RWPE1 (cell line): ENCODE data around the gene GMPPB.

Experiments
- CTCF ChIA-PET: fragments of 350-600 bp; sonication (Branson Sonifier 250); formaldehyde crosslinking; extraction: SDS; loops from one replicate; lab custom pipeline; 2021; lab: Yijun Ruan, JAX
- POLR2A ChIA-PET: fragments of 400-600 bp; formaldehyde crosslinking; extraction: SDS; loops from one replicate; lab custom pipeline; 2020; ENCODE audit warnings: antibody characterized with exemption; ENCODE audit not compliant: low non-redundant PET; lab: Yijun Ruan, JAX
- DNase-seq: peaks from one replicate; pipeline ENCODE4 v3.0.0; 2012; ENCODE audit warnings: low spot score
- H3K27ac ChIP-seq: fragments of 450-650 bp; 2 replicates; pipeline ENCODE4 v1.5.1; 2017
- TF ChIP-seq, protein P1 (sequence below): fragments of 450-650 bp; conservative IDR thresholded peaks from 2 replicates; pipeline ENCODE4 v1.5.1; 2017; ENCODE audit warnings: low read depth, mild to moderate bottlenecking

GMPPB gene

DNA sequence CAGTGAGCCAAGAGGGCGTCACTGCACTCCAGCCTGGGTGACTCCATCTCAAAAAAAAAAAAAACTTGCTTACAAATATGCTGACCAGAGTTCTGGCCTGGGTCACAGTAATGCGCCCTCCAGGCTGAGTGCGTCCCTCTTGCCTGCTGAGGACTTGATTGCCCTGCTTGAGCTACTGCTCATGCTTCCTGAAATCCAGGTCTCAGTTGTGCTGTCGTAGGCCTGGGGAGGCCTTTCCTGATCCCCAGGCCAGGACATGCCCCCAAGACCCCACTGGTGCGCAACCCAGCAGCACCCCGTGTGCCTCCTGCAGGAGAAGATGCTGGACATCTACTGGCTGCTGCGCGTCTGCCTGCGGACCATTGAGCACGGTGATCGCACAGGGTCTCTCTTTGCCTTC is 11.6 kb downstream of the GMPPB start:
- TF ChIP-seq, protein P1, sequence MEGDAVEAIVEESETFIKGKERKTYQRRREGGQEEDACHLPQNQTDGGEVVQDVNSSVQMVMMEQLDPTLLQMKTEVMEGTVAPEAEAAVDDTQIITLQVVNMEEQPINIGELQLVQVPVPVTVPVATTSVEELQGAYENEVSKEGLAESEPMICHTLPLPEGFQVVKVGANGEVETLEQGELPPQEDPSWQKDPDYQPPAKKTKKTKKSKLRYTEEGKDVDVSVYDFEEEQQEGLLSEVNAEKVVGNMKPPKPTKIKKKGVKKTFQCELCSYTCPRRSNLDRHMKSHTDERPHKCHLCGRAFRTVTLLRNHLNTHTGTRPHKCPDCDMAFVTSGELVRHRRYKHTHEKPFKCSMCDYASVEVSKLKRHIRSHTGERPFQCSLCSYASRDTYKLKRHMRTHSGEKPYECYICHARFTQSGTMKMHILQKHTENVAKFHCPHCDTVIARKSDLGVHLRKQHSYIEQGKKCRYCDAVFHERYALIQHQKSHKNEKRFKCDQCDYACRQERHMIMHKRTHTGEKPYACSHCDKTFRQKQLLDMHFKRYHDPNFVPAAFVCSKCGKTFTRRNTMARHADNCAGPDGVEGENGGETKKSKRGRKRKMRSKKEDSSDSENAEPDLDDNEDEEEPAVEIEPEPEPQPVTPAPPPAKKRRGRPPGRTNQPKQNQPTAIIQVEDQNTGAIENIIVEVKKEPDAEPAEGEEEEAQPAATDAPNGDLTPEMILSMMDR = no peak
- H3K27ac ChIP-seq = peak overlapping the region; percentile 33
- ChIA-PET CTCF (no interaction called here), POLR2A (no interaction called here)
- DNase-seq = no peak

DNA sequence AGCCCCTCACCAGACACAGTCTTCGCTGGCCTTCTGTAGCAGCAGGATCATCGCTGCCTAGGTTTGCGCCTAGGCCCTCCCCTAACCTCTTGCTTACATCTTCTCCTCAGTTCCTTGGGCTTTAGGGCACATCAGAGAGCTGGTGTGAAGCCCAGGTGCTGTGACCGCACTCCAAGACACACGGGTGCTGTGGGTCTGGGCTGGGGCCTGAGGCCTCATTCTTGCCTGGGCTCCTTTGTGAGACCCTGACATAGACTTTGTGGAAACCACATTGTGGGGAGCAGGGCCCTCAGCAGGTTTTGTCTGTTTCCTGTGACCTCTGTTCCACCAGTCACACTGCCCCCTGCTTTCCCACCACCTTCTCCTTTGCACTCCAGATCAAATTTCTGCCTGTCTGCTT is 12.3 kb downstream of the GMPPB start:
- POLR2A ChIA-PET = no interaction called here
- H3K27ac ChIP-seq = peak overlapping the region; percentile 33; the same call in 1 of the 2 replicates
- DNase-seq = no peak
- TF ChIP-seq, protein P1 = no peak
- CTCF ChIA-PET = no interaction called here

GRCh38 chr3:49709852-49710251 is 13.9 kb downstream of the GMPPB start:
- DNase-seq = no peak
- ChIA-PET POLR2A (no interaction called here), CTCF (no interaction called here)
- no peak overlapping the region for H3K27ac ChIP-seq
- TF ChIP-seq, protein P1 = no peak

DNA sequence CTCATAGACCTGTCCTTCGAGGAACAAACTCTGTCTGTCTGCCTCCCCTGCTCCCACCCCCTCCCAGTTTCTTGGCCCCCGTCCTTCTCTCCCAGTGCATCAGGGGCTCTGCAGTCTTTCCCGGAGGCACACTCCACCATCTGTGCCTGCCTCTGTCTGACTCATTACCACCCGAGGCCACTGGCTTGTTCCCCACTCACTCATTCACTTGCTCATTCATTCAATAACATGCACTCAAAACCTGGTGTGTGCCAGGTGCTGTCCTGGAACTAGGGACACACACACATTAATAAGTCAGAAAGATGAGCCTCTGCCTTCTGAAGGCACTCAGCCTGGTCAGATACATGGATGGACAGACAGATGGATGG is 16.7 kb downstream of the GMPPB start:
- no peak for DNase-seq
- POLR2A ChIA-PET = no interaction called here
- TF ChIP-seq, protein P1 = no peak
- peak overlapping the region; percentile 50 for H3K27ac ChIP-seq
- CTCF ChIA-PET = no interaction called here

DNA sequence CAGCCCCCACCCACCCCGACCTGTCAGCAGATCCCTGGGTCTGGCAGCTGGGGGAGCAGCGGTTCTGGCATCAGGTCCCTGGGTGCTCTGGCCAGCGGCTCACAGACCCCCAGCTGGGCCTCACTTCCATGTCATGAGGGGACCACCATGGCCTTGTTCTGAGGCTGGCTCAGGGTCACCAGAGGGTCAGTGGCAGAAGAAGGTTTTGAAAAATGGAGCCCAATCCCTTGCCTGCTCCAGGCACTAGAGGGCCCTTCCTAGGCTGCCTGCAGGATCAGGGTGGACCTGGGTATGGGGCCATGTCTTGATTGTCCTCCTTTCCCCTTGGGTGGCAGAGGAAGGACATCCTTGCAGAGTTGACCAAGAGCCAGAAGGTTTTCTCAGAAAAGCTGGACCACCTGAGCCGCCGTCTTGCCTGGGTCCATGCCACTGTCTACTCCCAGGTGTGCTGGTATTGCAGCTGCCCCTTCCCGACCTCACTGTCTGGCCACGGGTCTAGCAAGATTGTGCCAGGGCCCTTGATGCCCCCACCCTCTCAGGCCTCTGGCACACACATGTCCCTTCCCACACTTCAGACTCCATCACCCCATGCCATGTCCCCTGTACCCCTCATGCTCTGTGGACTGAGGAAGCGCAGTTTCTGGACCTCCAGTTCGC is 17.2 kb downstream of the GMPPB start:
- TF ChIP-seq, protein P1 = no peak

DNA sequence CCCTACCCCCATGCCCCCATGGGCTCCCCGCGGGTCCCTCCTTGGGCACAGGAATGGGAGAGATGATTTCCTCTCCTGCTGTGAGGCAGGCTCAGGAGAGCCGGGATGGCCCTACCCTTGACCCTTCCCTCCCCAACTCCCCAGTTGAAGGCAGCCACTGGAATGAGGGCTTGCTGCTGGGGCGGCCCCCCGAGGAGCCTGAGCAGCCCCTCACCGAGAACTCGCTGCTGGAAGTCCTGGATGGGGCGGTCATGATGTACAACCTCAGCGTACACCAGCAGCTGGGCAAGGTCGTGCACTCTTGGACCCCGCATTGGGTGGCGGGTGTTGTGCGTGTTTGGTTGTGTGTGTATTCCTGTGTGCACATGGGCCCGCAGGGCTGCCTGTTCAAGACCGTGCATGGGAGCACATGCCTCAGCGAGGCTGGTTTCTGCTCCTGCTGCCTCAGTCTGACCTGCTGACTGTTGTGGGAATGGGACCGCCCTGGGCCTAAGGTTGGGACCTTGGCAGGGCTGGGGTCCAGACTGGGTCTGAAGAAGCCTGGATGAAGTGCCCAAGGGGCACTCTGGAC is 18.3 kb downstream of the GMPPB start:
- ChIA-PET CTCF (no interaction called here), POLR2A (no interaction called here)
- TF ChIP-seq, protein P1 = no peak
- no peak for DNase-seq
- H3K27ac ChIP-seq = no peak overlapping the region; the same call in 1 of the 2 replicates

More for the DNA sequence above, 17.2 kb downstream of the GMPPB start:
- POLR2A ChIA-PET = no interaction called here
- no peak for DNase-seq
- peak overlapping the region; percentile 50 for H3K27ac ChIP-seq
- CTCF ChIA-PET = no interaction called here
